ENCODE data around the gene METTL8.

METTL8 gene

DNA sequence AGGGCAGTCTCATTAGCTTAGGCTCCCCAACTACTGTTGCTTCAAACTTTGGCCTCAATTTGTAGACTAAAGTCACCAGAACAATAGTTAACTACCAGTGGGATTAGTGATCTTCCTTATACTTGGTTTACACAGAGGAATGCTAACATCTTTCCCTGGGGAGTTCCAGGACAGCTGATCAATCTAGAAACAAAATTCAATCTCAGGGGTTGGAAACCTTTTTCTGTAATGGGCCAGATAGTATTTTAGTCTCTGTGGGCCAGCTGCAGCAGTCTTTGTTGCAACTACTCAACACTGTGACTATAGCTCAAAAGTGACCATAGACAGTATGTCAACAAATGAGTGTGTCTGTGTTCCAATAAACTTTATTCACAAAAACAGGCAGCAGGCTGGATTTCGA is 85.7 kb downstream of the METTL8 start:
- no peak for DNase-seq (ENCODE audit: low read depth)
- no peak for TF ChIP-seq MYC (IDR thresholded peaks at IDR 0.05; ENCODE audit: low read depth, low read length)
- TF ChIP-seq, protein P1, sequence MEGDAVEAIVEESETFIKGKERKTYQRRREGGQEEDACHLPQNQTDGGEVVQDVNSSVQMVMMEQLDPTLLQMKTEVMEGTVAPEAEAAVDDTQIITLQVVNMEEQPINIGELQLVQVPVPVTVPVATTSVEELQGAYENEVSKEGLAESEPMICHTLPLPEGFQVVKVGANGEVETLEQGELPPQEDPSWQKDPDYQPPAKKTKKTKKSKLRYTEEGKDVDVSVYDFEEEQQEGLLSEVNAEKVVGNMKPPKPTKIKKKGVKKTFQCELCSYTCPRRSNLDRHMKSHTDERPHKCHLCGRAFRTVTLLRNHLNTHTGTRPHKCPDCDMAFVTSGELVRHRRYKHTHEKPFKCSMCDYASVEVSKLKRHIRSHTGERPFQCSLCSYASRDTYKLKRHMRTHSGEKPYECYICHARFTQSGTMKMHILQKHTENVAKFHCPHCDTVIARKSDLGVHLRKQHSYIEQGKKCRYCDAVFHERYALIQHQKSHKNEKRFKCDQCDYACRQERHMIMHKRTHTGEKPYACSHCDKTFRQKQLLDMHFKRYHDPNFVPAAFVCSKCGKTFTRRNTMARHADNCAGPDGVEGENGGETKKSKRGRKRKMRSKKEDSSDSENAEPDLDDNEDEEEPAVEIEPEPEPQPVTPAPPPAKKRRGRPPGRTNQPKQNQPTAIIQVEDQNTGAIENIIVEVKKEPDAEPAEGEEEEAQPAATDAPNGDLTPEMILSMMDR (IDR thresholded peaks at IDR 0.05; ENCODE audit: low read depth, low read length): no peak
- H3K4me3 ChIP-seq (ENCODE audit: low read depth, low read length): no peak overlapping the region

DNA sequence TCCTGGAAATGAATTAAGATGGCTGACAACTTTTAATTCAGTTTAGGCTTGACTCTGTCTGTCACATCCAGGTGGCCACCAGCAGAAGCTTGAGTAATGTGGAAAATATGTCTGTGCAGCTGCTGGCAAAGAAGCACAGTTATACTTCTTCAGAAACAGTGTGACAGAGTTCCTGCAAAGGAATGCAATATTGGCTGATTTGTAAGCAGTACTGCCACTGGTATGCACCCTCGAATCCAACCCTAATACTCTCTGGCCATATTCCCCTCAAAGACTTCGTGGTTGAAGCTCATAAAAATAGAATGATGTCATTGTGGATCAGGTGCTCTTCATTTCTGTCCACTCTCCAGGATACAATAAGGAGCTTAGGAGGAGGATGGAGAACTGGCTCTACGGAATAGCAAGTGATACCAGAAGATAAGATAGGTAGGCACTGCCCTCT is 86.2 kb downstream of the METTL8 start:
- TF ChIP-seq, protein P2, sequence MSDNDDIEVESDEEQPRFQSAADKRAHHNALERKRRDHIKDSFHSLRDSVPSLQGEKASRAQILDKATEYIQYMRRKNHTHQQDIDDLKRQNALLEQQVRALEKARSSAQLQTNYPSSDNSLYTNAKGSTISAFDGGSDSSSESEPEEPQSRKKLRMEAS (IDR thresholded peaks at IDR 0.05; ENCODE audit: low read depth, low read length): no peak
- TF ChIP-seq POLR2A (IDR thresholded peaks at IDR 0.05; ENCODE audit: extremely low read depth, insufficient read length): no peak
- TF ChIP-seq, protein P1 (IDR thresholded peaks at IDR 0.05; ENCODE audit: low read depth, low read length): no peak
- no peak for TF ChIP-seq MYC (IDR thresholded peaks at IDR 0.05; ENCODE audit: low read depth, low read length)
- no peak overlapping the region for H3K4me3 ChIP-seq (ENCODE audit: low read depth, low read length)
- no peak for DNase-seq (ENCODE audit: low read depth)

DNA sequence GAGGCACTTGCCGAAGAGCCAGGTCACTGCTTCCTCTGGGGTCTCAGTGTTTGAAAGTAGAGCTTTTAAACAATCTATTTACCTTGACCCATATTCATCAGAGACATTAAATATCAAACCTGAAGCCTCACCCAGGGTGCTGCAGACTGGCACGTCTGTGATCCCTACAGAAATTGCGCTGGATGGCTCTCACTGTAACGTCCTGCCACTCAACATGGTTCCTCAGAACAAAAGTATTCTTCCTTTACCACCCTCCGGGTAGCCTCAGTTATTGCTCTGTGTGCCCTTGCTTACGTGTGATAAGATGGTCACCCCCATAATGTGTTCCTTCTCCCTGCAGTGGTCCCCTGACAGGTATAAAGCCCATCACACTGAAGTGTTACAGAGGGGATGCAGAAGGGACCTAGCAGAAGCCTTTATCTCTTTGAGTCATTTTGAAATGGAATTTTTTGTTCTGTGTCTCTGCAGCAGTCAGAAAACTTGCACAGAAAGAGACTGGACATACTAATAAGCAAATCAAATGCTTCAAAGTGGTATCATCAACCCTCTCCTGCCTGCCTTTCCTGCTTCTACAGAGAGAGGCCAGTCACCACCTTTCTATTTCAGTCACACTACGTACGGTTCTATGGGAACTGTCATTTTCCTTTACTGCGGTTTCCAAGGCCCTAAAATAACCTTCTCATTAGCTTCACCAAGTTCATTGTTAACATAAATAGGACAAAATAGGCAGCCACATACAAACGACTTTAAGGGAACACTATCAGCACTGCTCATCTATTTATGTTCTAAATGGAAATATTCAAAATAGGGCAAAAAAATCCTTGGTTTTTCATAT is 86.8 kb downstream of the METTL8 start:
- TF ChIP-seq, protein P1 (IDR thresholded peaks at IDR 0.05; ENCODE audit: low read depth, low read length): no peak
- TF ChIP-seq, protein P2 (IDR thresholded peaks at IDR 0.05; ENCODE audit: low read depth, low read length): no peak
- no peak for TF ChIP-seq MYC (IDR thresholded peaks at IDR 0.05; ENCODE audit: low read depth, low read length)
- TF ChIP-seq POLR2A (IDR thresholded peaks at IDR 0.05; ENCODE audit: extremely low read depth, insufficient read length): no peak
- DNase-seq (ENCODE audit: low read depth): no peak
- no peak overlapping the region for H3K4me3 ChIP-seq (ENCODE audit: low read depth, low read length)

DNA sequence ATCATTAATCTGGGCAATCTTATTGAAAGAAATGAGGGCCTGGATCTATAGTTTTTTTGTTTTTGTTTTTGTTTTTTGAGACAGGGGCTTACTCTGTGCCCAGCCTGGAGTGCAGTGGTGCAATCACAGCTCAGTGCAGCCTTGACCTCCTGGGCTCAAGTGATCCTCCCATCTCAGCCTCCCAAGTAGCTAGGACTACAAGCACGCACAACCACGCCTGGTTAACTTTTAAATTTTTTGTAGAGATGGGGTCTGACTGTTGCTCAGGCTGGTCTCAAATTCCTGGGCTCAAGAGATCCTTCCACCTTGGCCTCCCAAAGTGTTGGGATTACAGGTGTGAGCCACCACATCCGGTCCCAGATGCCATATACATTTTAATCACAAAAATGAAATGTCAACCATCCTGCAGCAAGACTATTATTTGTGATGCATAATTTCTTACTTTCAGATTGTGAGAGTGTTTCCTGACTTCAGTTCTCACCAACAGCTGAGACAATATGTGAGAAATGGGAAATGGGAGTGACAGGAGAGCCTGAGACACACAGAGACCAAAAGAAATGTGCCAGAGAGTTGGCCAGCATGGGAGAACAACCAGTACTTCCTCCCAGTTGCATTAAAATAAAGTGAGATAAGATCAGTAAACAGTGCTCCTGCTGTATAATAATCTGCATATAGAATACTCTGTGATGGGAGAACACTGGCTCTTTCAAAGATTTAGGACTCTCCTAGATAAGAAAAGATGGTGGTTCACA is 87.6 kb downstream of the METTL8 start:
- no peak overlapping the region for H3K4me3 ChIP-seq (ENCODE audit: low read depth, low read length)
- DNase-seq (ENCODE audit: low read depth): no peak
- TF ChIP-seq POLR2A (IDR thresholded peaks at IDR 0.05; ENCODE audit: extremely low read depth, insufficient read length): no peak
- TF ChIP-seq, protein P1 (IDR thresholded peaks at IDR 0.05; ENCODE audit: low read depth, low read length): no peak
- TF ChIP-seq MYC (IDR thresholded peaks at IDR 0.05; ENCODE audit: low read depth, low read length): no peak
- TF ChIP-seq, protein P2 (IDR thresholded peaks at IDR 0.05; ENCODE audit: low read depth, low read length): no peak

DNA sequence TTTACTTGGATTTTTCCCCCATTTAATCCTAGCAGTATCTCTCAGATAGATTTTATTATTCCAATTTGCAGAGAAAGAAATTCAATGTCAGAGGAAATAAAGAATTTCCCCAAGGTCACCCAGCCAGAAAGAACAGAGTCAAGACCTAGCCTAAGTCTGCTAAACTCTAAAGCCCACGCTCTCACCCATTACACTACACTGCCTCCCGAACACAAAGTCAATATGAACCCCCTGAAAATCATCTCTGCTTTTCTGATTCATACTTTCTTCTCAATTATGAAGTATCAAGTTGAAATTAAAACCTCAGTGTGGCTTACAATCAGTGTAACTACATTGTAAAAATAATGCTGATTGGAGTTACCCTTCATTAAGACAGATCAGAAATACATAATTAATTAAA is 89.6 kb downstream of the METTL8 start:
- H3K4me3 ChIP-seq (ENCODE audit: low read depth, low read length): no peak overlapping the region
- no peak for DNase-seq (ENCODE audit: low read depth)
- no peak for TF ChIP-seq MYC (IDR thresholded peaks at IDR 0.05; ENCODE audit: low read depth, low read length)

DNA sequence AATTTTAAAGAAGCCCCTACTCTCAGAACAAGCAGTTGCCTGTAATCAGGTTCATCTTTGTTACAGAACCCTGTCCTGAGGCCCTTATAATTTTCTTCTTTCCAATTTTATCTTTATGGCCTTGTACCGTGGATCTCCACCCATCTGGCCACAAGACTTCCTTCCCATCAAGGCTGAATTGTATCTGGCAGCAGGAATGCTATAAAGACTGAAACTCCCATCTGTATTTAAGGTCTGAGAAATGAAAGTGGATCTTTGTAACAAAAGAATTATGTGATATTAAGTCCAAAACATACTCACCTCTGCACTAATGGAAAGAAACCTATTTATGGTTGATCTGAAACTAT is 91.8 kb downstream of the METTL8 start:
- DNase-seq (ENCODE audit: low read depth): no peak
- no peak overlapping the region for H3K4me3 ChIP-seq (ENCODE audit: low read depth, low read length)
- TF ChIP-seq POLR2A (IDR thresholded peaks at IDR 0.05; ENCODE audit: extremely low read depth, insufficient read length) (no peak), MYC (IDR thresholded peaks at IDR 0.05; ENCODE audit: low read depth, low read length) (no peak)
- TF ChIP-seq, protein P1 (IDR thresholded peaks at IDR 0.05; ENCODE audit: low read depth, low read length): no peak
- TF ChIP-seq, protein P2 (IDR thresholded peaks at IDR 0.05; ENCODE audit: low read depth, low read length): no peak

All from NB4 (cell line).